CD4-positive, alpha-beta T cell treated with Interleukin-4 for 1 hour (primary cell): ENCODE results near the gene CFAP54.

Source experiments
- DNase-seq, 2 donors: peaks; one replicate each; pipeline ENCODE4 v3.0.0-alpha.2; 2020 to 2022

CFAP54 gene

GRCh38 chr12:96770219-96771102 lies 281.1 kb downstream of the CFAP54 start:
- no peak for DNase-seq

- no peak for DNase-seq
These were observed 283.7 kb downstream of the CFAP54 start for GRCh38 chr12:96773031-96773430.

GRCh38 chr12:96774496-96775256 lies 285.3 kb downstream of the CFAP54 start:
- DNase-seq, result no peak

- no peak for DNase-seq
These were observed 287.5 kb downstream of the CFAP54 start for GRCh38 chr12:96776908-96777307.

GRCh38 chr12:96780330-96780729 lies 291.0 kb downstream of the CFAP54 start:
- no peak for DNase-seq

- DNase-seq, result no peak
These were observed 297.4 kb downstream of the CFAP54 start for GRCh38 chr12:96786791-96787190.

- DNase-seq, result no peak
These were observed 314.6 kb downstream of the CFAP54 start for GRCh38 chr12:96803969-96804368.

- DNase-seq, result no peak
These were observed 316.9 kb downstream of the CFAP54 start for GRCh38 chr12:96806272-96806671.

GRCh38 chr12:96807741-96808140 lies 318.4 kb downstream of the CFAP54 start:
- DNase-seq, result no peak

- no peak for DNase-seq
These were observed 319.2 kb downstream of the CFAP54 start for GRCh38 chr12:96808587-96808986.

- DNase-seq, result no peak
These were observed 320.1 kb downstream of the CFAP54 start for GRCh38 chr12:96809522-96809921.

GRCh38 chr12:96810057-96810456 lies 320.7 kb downstream of the CFAP54 start:
- DNase-seq, result no peak

GRCh38 chr12:96810477-96810876 lies 321.1 kb downstream of the CFAP54 start:
- no peak for DNase-seq

- no peak for DNase-seq
These were observed 321.7 kb downstream of the CFAP54 start for GRCh38 chr12:96811083-96811482.

GRCh38 chr12:96812153-96812552 lies 322.8 kb downstream of the CFAP54 start:
- DNase-seq, result no peak

- no peak for DNase-seq
These were observed 324.8 kb downstream of the CFAP54 start for GRCh38 chr12:96814200-96814599.

- no peak for DNase-seq
These were observed 332.2 kb downstream of the CFAP54 start for GRCh38 chr12:96821592-96821991.

GRCh38 chr12:96822641-96823040 lies 333.3 kb downstream of the CFAP54 start:
- no peak for DNase-seq

GRCh38 chr12:96824074-96824837 lies 334.9 kb downstream of the CFAP54 start:
- no peak for DNase-seq

GRCh38 chr12:96824838-96825236 lies 335.5 kb downstream of the CFAP54 start:
- DNase-seq, result no peak

- no peak for DNase-seq
These were observed 338.9 kb downstream of the CFAP54 start for GRCh38 chr12:96828169-96828789.

GRCh38 chr12:96829354-96829753 lies 340.0 kb downstream of the CFAP54 start:
- no peak for DNase-seq

GRCh38 chr12:96831346-96831745 lies 342.0 kb downstream of the CFAP54 start:
- DNase-seq, result no peak
